GM21825 (cell line): Measurements from ENCODE around the gene C1orf105.

Experiments used
- ATAC-seq: cut with Tn5 transposase; IDR thresholded peaks from one replicate; pipeline ENCODE4 v1.9.1; 2021; ENCODE audit warnings: mild to moderate bottlenecking, moderate library complexity; ENCODE audit not compliant: unreplicated experiment

Gene C1orf105

GRCh38 chr1:172395576-172395975 is 24.9 kb upstream of the C1orf105 start:
- ATAC-seq: no peak

- peak; percentile 28 for ATAC-seq
Observed at GRCh38 chr1:172397221-172397620, 23.3 kb upstream of the C1orf105 start.

GRCh38 chr1:172397633-172398032 is 22.9 kb upstream of the C1orf105 start:
- no peak for ATAC-seq

- ATAC-seq: no peak
Observed at GRCh38 chr1:172398193-172398592, 22.3 kb upstream of the C1orf105 start.

- no peak for ATAC-seq
Observed at GRCh38 chr1:172398970-172399755, 21.3 kb upstream of the C1orf105 start.

- ATAC-seq: no peak
Observed at GRCh38 chr1:172399756-172400721, 20.4 kb upstream of the C1orf105 start.

GRCh38 chr1:172400722-172401105 is 19.8 kb upstream of the C1orf105 start:
- ATAC-seq: no peak

GRCh38 chr1:172401477-172401876 is 19.0 kb upstream of the C1orf105 start:
- ATAC-seq: no peak

GRCh38 chr1:172401892-172402291 is 18.6 kb upstream of the C1orf105 start:
- no peak for ATAC-seq

GRCh38 chr1:172402878-172403569 is 17.5 kb upstream of the C1orf105 start:
- ATAC-seq: no peak

- no peak for ATAC-seq
Observed at GRCh38 chr1:172404121-172404520, 16.4 kb upstream of the C1orf105 start.

- no peak for ATAC-seq
Observed at GRCh38 chr1:172405912-172406311, 14.6 kb upstream of the C1orf105 start.

- ATAC-seq: no peak
Observed at GRCh38 chr1:172406968-172407367, 13.5 kb upstream of the C1orf105 start.

- no peak for ATAC-seq
Observed at GRCh38 chr1:172408958-172409357, 11.5 kb upstream of the C1orf105 start.

GRCh38 chr1:172410027-172410426 is 10.5 kb upstream of the C1orf105 start:
- ATAC-seq: no peak

GRCh38 chr1:172411791-172412338 is 8.6 kb upstream of the C1orf105 start:
- no peak for ATAC-seq

- ATAC-seq: no peak
Observed at GRCh38 chr1:172414331-172414730, 6.2 kb upstream of the C1orf105 start.

- no peak for ATAC-seq
Observed at GRCh38 chr1:172416496-172417035, 3.9 kb upstream of the C1orf105 start.

GRCh38 chr1:172417557-172417956 is 2.9 kb upstream of the C1orf105 start:
- no peak for ATAC-seq

- ATAC-seq: no peak
Observed at GRCh38 chr1:172421974-172422604, 1.6 kb downstream of the C1orf105 start.
